NCI-H748 treated with DMSO at 0.1 percent for 48 hours (cell line): ENCODE data around the gene AQP9.
"Not testable (repeated sequence)": the region's sequence is repeated elsewhere in the genome, so short reads cannot be mapped to it uniquely, and the experiment has no call there.

Experiments
- DNase-seq: peaks from one replicate; lab custom pipeline; 2025; lab: John Stamatoyannopoulos, UW

AQP9 gene, protein sequence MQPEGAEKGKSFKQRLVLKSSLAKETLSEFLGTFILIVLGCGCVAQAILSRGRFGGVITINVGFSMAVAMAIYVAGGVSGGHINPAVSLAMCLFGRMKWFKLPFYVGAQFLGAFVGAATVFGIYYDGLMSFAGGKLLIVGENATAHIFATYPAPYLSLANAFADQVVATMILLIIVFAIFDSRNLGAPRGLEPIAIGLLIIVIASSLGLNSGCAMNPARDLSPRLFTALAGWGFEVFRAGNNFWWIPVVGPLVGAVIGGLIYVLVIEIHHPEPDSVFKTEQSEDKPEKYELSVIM

GRCh38 chr15:58138106-58138505 is at the start of gene AQP9:
AQP9 (plus strand) TSS chr15:58138381; CDS start chr15:58138566, 185 bp downstream.
- no peak for DNase-seq

DNA sequence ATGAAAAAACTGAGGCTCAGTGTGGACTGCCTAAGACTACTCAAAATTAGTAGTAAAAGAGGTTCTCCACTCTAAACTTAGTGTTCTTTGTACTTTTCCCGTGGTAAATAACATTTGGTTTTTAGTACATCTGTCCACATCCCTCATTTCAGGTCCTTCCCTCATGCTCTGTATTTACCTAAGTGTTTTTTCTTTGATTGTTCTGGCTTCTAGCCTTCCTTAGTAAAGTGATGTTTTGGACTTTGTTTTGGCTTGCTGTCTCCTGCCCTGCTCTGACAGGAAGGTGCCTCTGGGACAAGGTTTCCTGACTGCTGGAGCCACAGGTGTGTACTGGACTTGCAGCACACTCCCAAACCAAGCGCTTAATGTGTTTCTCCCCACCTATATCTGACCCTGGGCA is 42.8 kb upstream of the AQP9 start:
- DNase-seq: no peak

- DNase-seq: no peak
Measured at GRCh38 chr15:58096529-58097084, 41.6 kb upstream of the AQP9 start.

GRCh38 chr15:58103482-58103881 is 34.7 kb upstream of the AQP9 start:
- no peak for DNase-seq

GRCh38 chr15:58108117-58108516 is 30.1 kb upstream of the AQP9 start:
- no peak for DNase-seq

DNA sequence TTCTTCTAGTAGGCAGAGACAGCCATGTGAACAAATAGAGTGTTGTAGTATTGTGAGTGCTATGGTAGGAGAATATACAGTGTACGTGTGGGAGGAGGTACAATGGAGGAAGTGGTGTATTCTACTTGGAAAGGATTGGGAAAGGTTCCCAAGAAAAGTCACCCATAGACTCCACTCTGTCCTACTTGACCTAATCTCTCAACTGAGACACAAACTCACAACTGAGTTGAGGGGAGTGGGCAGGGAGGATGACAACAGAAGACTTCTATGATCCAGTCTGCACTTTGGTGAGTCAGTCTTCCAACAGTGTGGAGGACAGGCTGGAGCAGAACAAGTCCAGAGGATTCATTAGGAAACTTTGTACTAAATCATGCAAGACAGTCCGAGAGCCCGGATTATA is 28.8 kb upstream of the AQP9 start:
- DNase-seq: no peak

DNA sequence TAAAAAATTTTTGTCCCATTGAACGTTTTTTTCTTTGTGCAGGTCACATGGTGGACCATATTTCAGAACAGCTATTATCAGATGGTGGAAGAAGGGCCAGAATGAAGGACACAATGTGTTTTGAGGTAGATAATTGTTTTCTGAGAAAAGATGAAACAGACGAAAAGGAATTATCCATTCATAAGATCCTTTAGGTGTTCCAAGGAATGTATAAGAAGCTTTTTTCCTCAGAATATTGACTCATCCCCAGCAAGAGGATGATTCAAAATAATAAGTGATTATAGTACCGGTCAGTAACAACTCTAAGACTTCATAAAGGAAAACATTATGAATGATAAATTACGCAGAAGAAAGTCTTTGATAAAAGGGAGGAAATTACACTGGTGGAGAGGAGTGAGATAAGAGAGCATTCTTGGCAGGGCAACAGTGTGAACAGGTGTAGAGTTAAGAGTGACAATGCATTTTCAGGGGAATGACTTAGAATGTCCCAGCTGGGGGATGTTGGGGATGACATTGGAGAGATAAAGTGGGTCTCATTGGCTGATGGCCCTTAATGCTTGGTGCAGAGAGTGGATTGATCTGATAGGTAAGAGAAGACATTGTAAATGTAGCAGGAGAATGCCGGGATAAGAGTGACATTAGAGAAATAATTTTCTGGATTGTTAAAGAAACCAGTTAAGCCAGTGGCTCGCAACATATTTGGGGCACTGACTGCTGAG is 27.0 kb upstream of the AQP9 start:
- no peak for DNase-seq

GRCh38 chr15:58111718-58112104 is 26.5 kb upstream of the AQP9 start:
- DNase-seq: no peak

- DNase-seq: not testable (repeated sequence)
Measured at GRCh38 chr15:58113358-58113757, 24.8 kb upstream of the AQP9 start.

DNA sequence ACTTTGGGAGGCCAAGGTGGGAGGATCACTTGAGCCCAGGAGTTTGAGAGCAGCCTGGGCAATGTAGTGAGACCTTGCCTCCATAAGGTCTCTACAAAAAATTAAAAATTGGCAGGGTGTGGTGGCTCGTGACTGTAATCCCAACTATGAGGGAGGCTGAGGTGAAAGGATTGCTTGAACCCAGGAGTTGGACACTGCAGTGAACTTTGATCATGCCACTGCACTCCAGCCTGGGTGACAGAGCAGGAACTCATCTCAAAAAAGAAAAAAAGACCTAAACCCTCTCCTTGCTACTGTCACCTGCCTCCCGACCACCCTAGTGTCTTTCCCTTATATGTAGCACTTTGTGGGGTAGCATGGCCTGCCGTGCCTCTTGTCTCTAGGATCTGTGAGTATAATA is 23.8 kb upstream of the AQP9 start:
- DNase-seq: no peak

DNA sequence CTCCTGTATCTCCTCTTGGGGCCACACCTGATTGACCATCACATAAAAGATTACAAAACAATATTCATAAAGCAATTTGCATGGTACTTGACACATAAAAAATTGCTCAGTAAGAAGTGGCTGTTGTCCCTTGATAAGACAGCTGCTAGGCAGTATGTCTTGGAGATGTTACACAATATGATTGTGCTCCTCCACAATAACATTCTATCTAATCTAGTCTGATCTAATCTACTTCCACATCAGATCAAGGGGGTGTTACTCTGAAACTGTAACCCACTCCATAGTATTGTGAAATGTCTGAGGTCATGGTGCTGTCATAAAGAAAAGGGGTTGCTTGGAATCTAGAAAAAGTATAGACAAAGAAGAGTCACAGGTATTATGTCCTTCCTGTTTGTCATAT is 23.4 kb upstream of the AQP9 start:
- no peak for DNase-seq

- no peak for DNase-seq
Measured at GRCh38 chr15:58115692-58116091, 22.5 kb upstream of the AQP9 start.

DNA sequence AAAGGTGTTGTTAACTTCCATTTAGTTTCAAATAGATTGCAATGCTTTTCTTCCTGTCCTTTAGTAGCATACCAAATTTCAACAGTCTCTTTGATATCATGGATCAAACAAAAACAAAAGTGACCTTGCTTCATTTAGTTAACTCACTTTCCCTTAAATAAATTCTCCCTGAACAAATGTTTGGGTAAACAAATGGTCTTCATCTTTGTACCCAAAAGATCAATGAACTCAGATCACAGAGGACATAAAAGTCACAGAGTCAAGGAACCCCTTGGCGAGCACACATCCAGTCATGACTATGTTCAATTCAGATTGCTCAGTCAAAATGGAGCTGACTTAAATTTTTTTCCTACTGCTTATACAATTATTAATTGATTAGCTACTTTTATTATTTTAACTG is 20.6 kb upstream of the AQP9 start:
- no peak for DNase-seq

DNA sequence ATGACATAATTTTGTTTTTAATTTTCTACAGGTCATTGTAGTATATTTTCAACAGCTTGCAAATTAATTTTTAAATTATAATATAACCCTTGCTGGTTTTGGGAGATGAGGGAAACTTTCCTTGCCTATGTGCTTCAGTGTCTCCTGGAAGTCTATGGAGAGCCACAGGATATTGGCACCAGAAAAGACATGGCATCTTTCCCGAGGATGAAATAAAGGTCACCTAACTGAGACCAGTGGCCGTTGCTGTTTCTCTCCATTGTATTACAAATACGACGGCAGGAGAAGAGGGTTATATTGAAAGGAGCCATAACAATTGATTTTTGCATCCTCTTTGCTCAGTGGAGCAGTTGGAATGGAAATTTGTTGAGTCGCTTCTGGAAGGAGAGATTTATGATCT is 19.9 kb upstream of the AQP9 start:
- DNase-seq: no peak

DNA sequence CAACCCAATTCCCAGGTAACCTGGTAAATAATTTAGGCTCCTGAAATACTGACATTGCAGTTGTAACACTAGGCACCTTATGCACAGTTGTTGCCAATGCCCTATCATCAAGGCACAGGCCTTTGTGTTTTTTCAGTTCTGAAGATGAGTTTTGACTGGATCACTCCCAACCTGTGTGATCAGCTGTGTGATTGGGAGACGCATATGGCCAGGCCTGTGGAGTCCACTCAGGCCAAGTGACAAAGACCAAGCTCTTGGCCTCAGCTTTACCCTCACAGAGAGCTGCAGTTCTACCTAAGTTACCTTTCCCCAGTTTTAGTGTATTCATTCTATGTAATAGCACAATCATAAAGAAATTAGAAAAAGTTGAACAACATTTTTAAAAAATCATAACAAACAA is 19.2 kb upstream of the AQP9 start:
- DNase-seq: no peak

GRCh38 chr15:58124585-58124984 is 13.6 kb upstream of the AQP9 start:
- DNase-seq: no peak

DNA sequence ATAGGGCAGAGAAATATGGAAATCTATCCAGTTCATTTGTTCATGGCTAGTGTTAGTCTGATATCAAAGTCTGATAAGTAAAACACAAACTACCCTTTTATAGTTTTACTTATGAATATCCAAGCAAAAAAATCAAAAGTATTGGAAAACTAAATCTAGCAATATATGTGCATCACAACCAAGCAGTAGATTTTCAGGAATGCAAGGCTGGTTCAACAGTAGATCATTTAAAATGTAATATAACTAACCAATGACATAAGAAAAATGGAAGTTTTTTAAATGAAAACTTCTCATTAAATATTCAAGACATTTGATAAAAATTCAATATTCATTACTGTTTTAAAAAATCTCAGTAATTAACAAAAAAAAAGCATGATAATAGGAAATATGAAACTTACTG is 12.8 kb upstream of the AQP9 start:
- DNase-seq: no peak

GRCh38 chr15:58134886-58135285 is 3.3 kb upstream of the AQP9 start:
- DNase-seq: no peak

GRCh38 chr15:58135511-58136174 is 2.5 kb upstream of the AQP9 start:
- no peak for DNase-seq

DNA sequence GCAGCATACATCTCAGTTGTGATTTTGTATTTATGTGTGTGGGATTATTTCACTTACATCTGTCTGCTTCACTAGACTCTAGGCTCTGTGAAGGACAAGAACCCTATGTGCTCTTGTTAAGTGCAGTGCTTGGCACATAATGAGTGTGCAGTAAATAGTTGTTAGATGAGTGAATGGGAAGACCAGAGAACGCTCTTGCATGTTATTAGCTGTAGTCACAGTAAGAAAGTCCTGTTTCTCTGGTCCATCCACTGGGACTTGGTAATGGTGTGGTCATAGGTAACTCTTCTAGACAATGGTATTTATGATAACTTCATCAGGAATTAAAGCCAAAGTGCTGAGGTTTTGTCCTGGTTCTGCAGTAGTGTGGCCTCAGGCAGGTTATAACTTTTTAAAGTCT is 1.4 kb upstream of the AQP9 start:
- no peak for DNase-seq

GRCh38 chr15:58137686-58138085 is 495 bp upstream of the AQP9 start:
- no peak for DNase-seq

DNA sequence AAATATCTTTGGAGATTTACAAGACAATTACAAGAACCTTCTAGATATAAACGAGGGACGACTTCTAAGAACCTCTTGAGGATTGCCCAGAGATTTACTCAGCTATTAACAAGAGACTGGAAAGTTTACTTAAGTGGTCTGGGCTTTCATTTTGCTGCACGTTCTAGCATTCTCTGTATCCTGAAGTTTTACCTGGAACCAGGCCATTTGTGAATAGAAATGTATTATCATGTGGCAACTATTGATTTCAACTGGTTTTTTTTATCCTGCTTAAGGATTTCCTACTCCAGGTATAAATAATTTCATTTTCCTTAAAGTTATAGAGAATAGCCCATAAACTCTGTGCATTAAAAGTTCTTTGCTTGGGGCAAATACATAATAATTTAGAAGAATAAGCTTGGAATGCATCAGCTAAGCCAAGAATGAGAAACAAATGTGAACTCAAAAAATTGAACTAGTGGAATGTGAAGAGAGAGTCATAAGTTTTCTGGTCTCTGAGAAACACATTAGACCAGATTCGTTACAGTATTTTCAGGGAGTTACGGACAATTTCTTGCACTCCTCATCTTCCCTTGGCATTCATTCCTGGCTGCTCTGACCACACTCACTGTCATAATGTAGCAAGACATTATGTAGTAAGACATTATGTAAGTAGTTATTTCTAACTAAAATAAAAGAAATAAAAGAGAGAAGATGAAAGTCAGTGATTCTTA is 1.3 kb downstream of the AQP9 start:
- no peak for DNase-seq
